ENCODE results near the gene ISG15. TPM values are rescaled to one million over a fixed set of nuclear protein-coding genes. Genes with fewer than 3 reads are reported as not detected.
A peak's percentile ranks its signal among the peaks of the same experiment; 100 is the strongest.

ISG15 gene
- total and polyA plus RNA-seq, 2 of the 13 experiments (the other 11 are each of a cell fraction or from before 2014, with no cell fraction given), result 42.1 to 54.9 TPM

DNA sequence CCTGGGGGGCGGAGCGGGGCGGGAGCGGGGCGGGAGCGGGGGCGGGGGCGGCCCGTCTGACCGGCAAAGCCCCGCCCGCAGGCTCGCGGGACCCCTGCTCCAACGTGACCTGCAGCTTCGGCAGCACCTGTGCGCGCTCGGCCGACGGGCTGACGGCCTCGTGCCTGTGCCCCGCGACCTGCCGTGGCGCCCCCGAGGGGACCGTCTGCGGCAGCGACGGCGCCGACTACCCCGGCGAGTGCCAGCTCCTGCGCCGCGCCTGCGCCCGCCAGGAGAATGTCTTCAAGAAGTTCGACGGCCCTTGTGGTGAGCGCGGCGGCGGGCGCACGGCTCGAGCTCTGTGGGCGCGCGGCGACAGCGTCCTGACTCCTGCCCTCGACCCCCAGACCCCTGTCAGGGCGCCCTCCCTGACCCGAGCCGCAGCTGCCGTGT, 27.8 kb downstream of the ISG15 start (continued):
- TF ChIP-seq, protein P1, sequence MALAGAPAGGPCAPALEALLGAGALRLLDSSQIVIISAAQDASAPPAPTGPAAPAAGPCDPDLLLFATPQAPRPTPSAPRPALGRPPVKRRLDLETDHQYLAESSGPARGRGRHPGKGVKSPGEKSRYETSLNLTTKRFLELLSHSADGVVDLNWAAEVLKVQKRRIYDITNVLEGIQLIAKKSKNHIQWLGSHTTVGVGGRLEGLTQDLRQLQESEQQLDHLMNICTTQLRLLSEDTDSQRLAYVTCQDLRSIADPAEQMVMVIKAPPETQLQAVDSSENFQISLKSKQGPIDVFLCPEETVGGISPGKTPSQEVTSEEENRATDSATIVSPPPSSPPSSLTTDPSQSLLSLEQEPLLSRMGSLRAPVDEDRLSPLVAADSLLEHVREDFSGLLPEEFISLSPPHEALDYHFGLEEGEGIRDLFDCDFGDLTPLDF (CRISPR knock-in tag; IDR thresholded peaks at IDR 0.05), result no peak
- TF ChIP-seq KDM2A (CRISPR knock-in tag; IDR thresholded peaks at IDR 0.05; ENCODE audit: borderline replicate concordance, low read depth), result no peak
- TF ChIP-seq NR1H2 (CRISPR knock-in tag; IDR thresholded peaks at IDR 0.05; ENCODE audit: borderline replicate concordance, low read depth), result no peak
- TF ChIP-seq ZNF292 (CRISPR knock-in tag; IDR thresholded peaks at IDR 0.05; ENCODE audit: borderline replicate concordance, low read depth), result no peak

DNA sequence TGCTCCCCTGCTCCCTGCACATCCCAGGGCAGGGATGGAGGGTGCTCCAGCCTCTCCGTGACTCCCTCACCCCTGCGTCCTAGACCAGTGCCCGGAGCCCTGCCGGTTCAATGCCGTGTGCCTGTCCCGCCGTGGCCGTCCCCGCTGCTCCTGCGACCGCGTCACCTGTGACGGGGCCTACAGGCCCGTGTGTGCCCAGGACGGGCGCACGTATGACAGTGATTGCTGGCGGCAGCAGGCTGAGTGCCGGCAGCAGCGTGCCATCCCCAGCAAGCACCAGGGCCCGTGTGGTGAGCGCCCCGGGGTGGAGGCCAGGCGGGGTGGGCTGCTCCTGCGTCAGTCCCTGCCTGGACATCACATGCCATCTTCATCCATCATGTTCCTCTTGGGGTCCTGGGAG, 28.6 kb downstream of the ISG15 start:
- no peak overlapping the region for H3K4me3 ChIP-seq (replicated peaks in 1 of 3; ENCODE audit: insufficient read depth in 1 of 3, low read depth in 2 of 3, low read length in 3 of 3)
- H3K36me3 ChIP-seq (replicated peaks in 1 of 2; ENCODE audit: control insufficient read depth in 1 of 2, insufficient read depth in 2 of 2, low read length in 2 of 2), result peaks cover 33 to 61% of the 10 kb centered on the region in 2 experiments; a peak in 4 of 5 replicates
- DNase-seq (ENCODE audit: low spot score) (no peak), FAIRE-seq (no peak), ATAC-seq (no peak)
- peaks cover 21% of the 10 kb centered on the region for H3K4me1 ChIP-seq (ENCODE audit: insufficient read depth, low read length)
- POLR2A ChIA-PET, result no interaction called here
- intact Hi-C loops (cut with micrococcal nuclease; ENCODE audit: unreplicated experiment) (no loop called here), in situ Hi-C loops (cut with HindIII; ENCODE audit: extremely low pct_ligation_motif_present, low pct_unique_long_range_greater_than_20kb) (no loop called here)
- H3K27me3 ChIP-seq (ENCODE audit: control insufficient read depth in 1 of 2, insufficient read depth in 2 of 2, low read length in 2 of 2), result no peaks in the 10 kb centered on the region
- peaks cover 11% of the 10 kb centered on the region for H3K79me2 ChIP-seq (ENCODE audit: insufficient read depth, low read length)
- no peaks in the 10 kb centered on the region for H3K9me3 ChIP-seq (ENCODE audit: low read length)
- BruUV-seq (replicated peaks), result no TSS peak
- CTCF ChIA-PET (ENCODE audit: low intra/inter-chr PET ratio, low total read pairs), result no interaction called here
- no peak for TF ChIP-seq SP4 (CRISPR knock-in tag; IDR thresholded peaks at IDR 0.05)
- TF ChIP-seq KDM5B (CRISPR knock-in tag; IDR thresholded peaks at IDR 0.05; ENCODE audit: borderline replicate concordance), result no peak
- TF ChIP-seq RBFOX2 (IDR thresholded peaks at IDR 0.05; ENCODE audit: low read depth, low read length), result peak; percentile 44; the same call in 1 of the 2 replicates
- no peak for TF ChIP-seq ATRX (CRISPR knock-in tag; IDR thresholded peaks at IDR 0.05; ENCODE audit: borderline replicate concordance)
- TF ChIP-seq TAF1 (CRISPR knock-in tag; IDR thresholded peaks at IDR 0.05), result no peak
- no peak for TF ChIP-seq NFIB (CRISPR knock-in tag; IDR thresholded peaks at IDR 0.05; ENCODE audit: borderline replicate concordance)
- no peak for TF ChIP-seq SMARCE1 (IDR thresholded peaks at IDR 0.05; ENCODE audit: borderline replicate concordance)
- TF ChIP-seq, protein P2, sequence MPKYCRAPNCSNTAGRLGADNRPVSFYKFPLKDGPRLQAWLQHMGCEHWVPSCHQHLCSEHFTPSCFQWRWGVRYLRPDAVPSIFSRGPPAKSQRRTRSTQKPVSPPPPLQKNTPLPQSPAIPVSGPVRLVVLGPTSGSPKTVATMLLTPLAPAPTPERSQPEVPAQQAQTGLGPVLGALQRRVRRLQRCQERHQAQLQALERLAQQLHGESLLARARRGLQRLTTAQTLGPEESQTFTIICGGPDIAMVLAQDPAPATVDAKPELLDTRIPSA (CRISPR knock-in tag; IDR thresholded peaks at IDR 0.05; ENCODE audit: borderline replicate concordance), result no peak
- TF ChIP-seq, protein P3, sequence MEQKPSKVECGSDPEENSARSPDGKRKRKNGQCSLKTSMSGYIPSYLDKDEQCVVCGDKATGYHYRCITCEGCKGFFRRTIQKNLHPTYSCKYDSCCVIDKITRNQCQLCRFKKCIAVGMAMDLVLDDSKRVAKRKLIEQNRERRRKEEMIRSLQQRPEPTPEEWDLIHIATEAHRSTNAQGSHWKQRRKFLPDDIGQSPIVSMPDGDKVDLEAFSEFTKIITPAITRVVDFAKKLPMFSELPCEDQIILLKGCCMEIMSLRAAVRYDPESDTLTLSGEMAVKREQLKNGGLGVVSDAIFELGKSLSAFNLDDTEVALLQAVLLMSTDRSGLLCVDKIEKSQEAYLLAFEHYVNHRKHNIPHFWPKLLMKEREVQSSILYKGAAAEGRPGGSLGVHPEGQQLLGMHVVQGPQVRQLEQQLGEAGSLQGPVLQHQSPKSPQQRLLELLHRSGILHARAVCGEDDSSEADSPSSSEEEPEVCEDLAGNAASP (CRISPR knock-in tag; IDR thresholded peaks at IDR 0.05; ENCODE audit: borderline replicate concordance), result no peak
- TF ChIP-seq, protein P4, sequence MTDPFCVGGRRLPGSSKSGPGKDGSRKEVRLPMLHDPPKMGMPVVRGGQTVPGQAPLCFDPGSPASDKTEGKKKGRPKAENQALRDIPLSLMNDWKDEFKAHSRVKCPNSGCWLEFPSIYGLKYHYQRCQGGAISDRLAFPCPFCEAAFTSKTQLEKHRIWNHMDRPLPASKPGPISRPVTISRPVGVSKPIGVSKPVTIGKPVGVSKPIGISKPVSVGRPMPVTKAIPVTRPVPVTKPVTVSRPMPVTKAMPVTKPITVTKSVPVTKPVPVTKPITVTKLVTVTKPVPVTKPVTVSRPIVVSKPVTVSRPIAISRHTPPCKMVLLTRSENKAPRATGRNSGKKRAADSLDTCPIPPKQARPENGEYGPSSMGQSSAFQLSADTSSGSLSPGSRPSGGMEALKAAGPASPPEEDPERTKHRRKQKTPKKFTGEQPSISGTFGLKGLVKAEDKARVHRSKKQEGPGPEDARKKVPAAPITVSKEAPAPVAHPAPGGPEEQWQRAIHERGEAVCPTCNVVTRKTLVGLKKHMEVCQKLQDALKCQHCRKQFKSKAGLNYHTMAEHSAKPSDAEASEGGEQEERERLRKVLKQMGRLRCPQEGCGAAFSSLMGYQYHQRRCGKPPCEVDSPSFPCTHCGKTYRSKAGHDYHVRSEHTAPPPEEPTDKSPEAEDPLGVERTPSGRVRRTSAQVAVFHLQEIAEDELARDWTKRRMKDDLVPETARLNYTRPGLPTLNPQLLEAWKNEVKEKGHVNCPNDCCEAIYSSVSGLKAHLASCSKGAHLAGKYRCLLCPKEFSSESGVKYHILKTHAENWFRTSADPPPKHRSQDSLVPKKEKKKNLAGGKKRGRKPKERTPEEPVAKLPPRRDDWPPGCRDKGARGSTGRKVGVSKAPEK (CRISPR knock-in tag; IDR thresholded peaks at IDR 0.05; ENCODE audit: borderline replicate concordance), result no peak
- no peak for TF ChIP-seq TCF7 (IDR thresholded peaks at IDR 0.05; ENCODE audit: low read depth)
- no peak for TF ChIP-seq ZNF136 (CRISPR knock-in tag; IDR thresholded peaks at IDR 0.05; ENCODE audit: low read depth)
- TF ChIP-seq KDM3A (CRISPR knock-in tag; IDR thresholded peaks at IDR 0.05; ENCODE audit: low read depth), result no peak
- no peak for TF ChIP-seq ZMYM3 (CRISPR knock-in tag; IDR thresholded peaks at IDR 0.05)
- peak; percentile 51 for TF ChIP-seq AGO2 (optimal IDR thresholded peaks at IDR 0.05; ENCODE audit: low read depth, low read length)
- no peak overlapping the region for H3K9ac ChIP-seq (ENCODE audit: insufficient read depth, low read depth, low read length)
- H2AFZ ChIP-seq (ENCODE audit: low read length), result no peak overlapping the region
- no peak overlapping the region for H3K4me2 ChIP-seq (ENCODE audit: low read depth, low read length)
- H3K27ac ChIP-seq (ENCODE audit: extremely low read length, insufficient read depth, low read length), result no peak overlapping the region
- H4K20me1 ChIP-seq (ENCODE audit: insufficient read depth, low read length), result peaks cover 10% of the 10 kb centered on the region; the same call in 1 of the 2 replicates
- WGBS (ENCODE audit: low lambda C conversion rate), result 88% methylated on average over 11 of the region's 25 CpGs

Data from HepG2 (cell line).